Caco-2 (cell line): ENCODE data around the gene LRRC7. TPM values are rescaled to one million over a fixed set of nuclear protein-coding genes. Genes with fewer than 3 reads are reported as not detected.

Source experiments
- Bru-seq: library from RNA; stranded (reverse); fragments of 400-500 nt; gene quantifications from one replicate; lab custom pipeline; 2021; lab: Mats Ljungman, UMichigan
- BruChase-seq, 2 experiments: library from RNA; stranded (reverse); fragments of 400-500 nt; gene quantifications; one replicate each; lab custom pipeline; 2021; lab: Mats Ljungman, UMichigan
- BruUV-seq: library from RNA; stranded (reverse); fragments of 400-500 nt; replicated peaks from 2 replicates; lab custom pipeline; 2021; lab: Mats Ljungman, UMichigan
- CTCF ChIA-PET: fragments of 300-600 bp; sonication (Branson Sonifier 250); formaldehyde crosslinking; loops from one replicate; lab custom pipeline; 2022; ENCODE audit warnings: antibody characterized with exemption; lab: Charles Lee
- POLR2A ChIA-PET: fragments of 300-600 bp; sonication (Branson Sonifier 250); formaldehyde crosslinking; loops from one replicate; lab custom pipeline; 2022; ENCODE audit warnings: antibody characterized with exemption; lab: Charles Lee
- DNase-seq, 2 experiments: peaks; one replicate each; pipeline versions ENCODE4 v3.0.0 to v3.0.0-alpha.2; 2020 to 2022
- H3K27me3 ChIP-seq: replicated peaks from 2 replicates; pipeline ENCODE4 v1.6.0; 2011; ENCODE audit warnings: low read length; ENCODE audit not compliant: control insufficient read depth, insufficient read depth
- H3K36me3 ChIP-seq: 2 replicates; pipeline ENCODE4 v1.5.1; 2011; ENCODE audit warnings: low read length; ENCODE audit not compliant: control insufficient read depth, insufficient read depth
- H3K4me1 ChIP-seq: fragments of 250-450 bp; sonication (Bioruptor Pico); 2 replicates; pipeline ENCODE4 v1.5.1; 2020; ENCODE audit warnings: mild to moderate bottlenecking
- H3K4me3 ChIP-seq: 2 replicates; pipeline ENCODE4 v1.5.1; 2011; ENCODE audit warnings: low read depth, mild to moderate bottlenecking, control low read depth, low read length
- H3K9me3 ChIP-seq: fragments of 250-450 bp; sonication (Bioruptor Pico); 2 replicates; pipeline ENCODE4 v1.5.1; 2020; ENCODE audit warnings: mild to moderate bottlenecking, moderate library complexity
- H3K27ac Mint-ChIP-seq: one replicate; pipeline ENCODE4 v1.8.0; 2022; ENCODE audit warnings: mixed read lengths; ENCODE audit not compliant: unreplicated experiment
- H3K27me3 Mint-ChIP-seq: one replicate; pipeline ENCODE4 v1.8.0; 2022; ENCODE audit warnings: mixed read lengths; ENCODE audit not compliant: insufficient read depth, unreplicated experiment
- H3K36me3 Mint-ChIP-seq: one replicate; pipeline ENCODE4 v1.8.0; 2022; ENCODE audit warnings: mild to moderate bottlenecking, mixed read lengths; ENCODE audit not compliant: insufficient read depth, unreplicated experiment
- H3K4me1 Mint-ChIP-seq: one replicate; pipeline ENCODE4 v1.8.0; 2022; ENCODE audit warnings: low read depth, mixed read lengths; ENCODE audit not compliant: unreplicated experiment
- H3K4me3 Mint-ChIP-seq: one replicate; pipeline ENCODE4 v1.8.0; 2022; ENCODE audit warnings: mild to moderate bottlenecking, moderate library complexity, mixed read lengths; ENCODE audit not compliant: unreplicated experiment
- H3K9me3 Mint-ChIP-seq: one replicate; pipeline ENCODE4 v1.8.0; 2022; ENCODE audit warnings: mixed read lengths; ENCODE audit not compliant: unreplicated experiment
- CTCF ChIP-seq, 2 experiments: fragments of 200-600 bp in 1 of 2; IDR thresholded peaks; 1 replicate in 1 of 2; 2 replicates in 1 of 2; pipeline versions ENCODE4 v1.5.1 to v1.8.0; 2011 to 2022; ENCODE audit warnings: antibody characterized with exemption in 1 of 2, control low read depth in 1 of 2, inconsistent platforms in 1 of 2, low read depth in 1 of 2, low read length in 1 of 2, mild to moderate bottlenecking in 1 of 2, moderate library complexity in 1 of 2; ENCODE audit not compliant: insufficient read depth in 1 of 2, severe bottlenecking in 1 of 2, unreplicated experiment in 1 of 2
- intact Hi-C: fragments of 100-400 bp; cut with micrococcal nuclease; formaldehyde crosslinking; loops from one replicate; pipeline ENCODE4 v1.10.0; 2022; ENCODE audit not compliant: unreplicated experiment
- long read RNA-seq: library from polyadenylated mRNA; stranded (forward); transcript quantifications from one replicate; pipeline ENCODE4 v2.0.0, GENCODE V29; 2022
- total RNA-seq: library from RNA; stranded (reverse); gene quantifications from 2 replicates; pipeline ENCODE4 v1.2.3, GENCODE V29; 2022

Gene LRRC7
- total RNA-seq (8.5 and 10.6 TPM in 2 replicates), Bru-seq, nascent RNA (percentile 64 among the genes with signal in this experiment), BruChase-seq, experiment 1, labeled RNA remaining after a 2-hour chase (percentile 57 among the genes with signal in this experiment), BruChase-seq, experiment 2, labeled RNA remaining after a 6-hour chase (percentile 49 among the genes with signal in this experiment)
- long read RNA-seq, partial matches to known transcripts = 2 of 31 reads
- long read RNA-seq, other reads (novel, unspliced or antisense) = 24 of 31 reads

- H3K4me3 ChIP-seq = peak within 1 kb of the TSS; percentile 48
- ChIA-PET CTCF (no interaction called here), POLR2A (no interaction called here)
- TF ChIP-seq CTCF (IDR thresholded peaks at IDR 0.05; ENCODE audit: insufficient read depth in 1 of 2, low read depth in 1 of 2, low read length in 1 of 2, severe bottlenecking in 1 of 2, unreplicated experiment in 1 of 2) = no peak
- intact Hi-C loops = loop anchor here (5.0 kb wide), 2 partner anchors 71 to 141 kb away; no protein-coding TSS in a partner anchor
- peaks cover 7% of the 10 kb centered on the region for H3K36me3 Mint-ChIP-seq
- no peaks in the 10 kb centered on the region for H3K27me3 ChIP-seq
- no TSS peak for BruUV-seq
- peak within 1 kb of the TSS; percentile 97 for H3K4me3 Mint-ChIP-seq
- H3K9me3 ChIP-seq = no peaks in the 10 kb centered on the region
- H3K36me3 ChIP-seq = no peaks in the 10 kb centered on the region
- H3K4me1 Mint-ChIP-seq = no peaks in the 10 kb centered on the region
- no peaks in the 10 kb centered on the region for H3K27me3 Mint-ChIP-seq
- H3K27ac Mint-ChIP-seq = peak within 1 kb of the TSS; percentile 89
- peak; percentile 32 to 42 for DNase-seq
- H3K9me3 Mint-ChIP-seq = no peaks in the 10 kb centered on the region
- 0 out of 2 replicates have a peak, but pooled peaks cover 3% of the 10 kb centered on the region for H3K4me1 ChIP-seq
Observed at GRCh38 chr1:69567652-69568420, at the start of gene LRRC7. LRRC7 (plus strand) TSS chr1:69567922; CDS start chr1:69568640, 718 bp downstream.

- CTCF ChIA-PET = no interaction called here
- Mint-ChIP-seq H3K4me3 (no peak overlapping the region), H3K27me3 (no peaks in the 10 kb centered on the region), H3K36me3 (no peaks in the 10 kb centered on the region), H3K4me1 (no peaks in the 10 kb centered on the region), H3K9me3 (no peaks in the 10 kb centered on the region), H3K27ac (no peak overlapping the region)
- POLR2A ChIA-PET = no interaction called here
- BruUV-seq = no TSS peak
- Histone ChIP-seq H3K36me3 (no peaks in the 10 kb centered on the region), H3K9me3 (no peaks in the 10 kb centered on the region), H3K27me3 (no peaks in the 10 kb centered on the region), H3K4me3 (no peak overlapping the region), H3K4me1 (no peaks in the 10 kb centered on the region)
- no peak for TF ChIP-seq CTCF (IDR thresholded peaks at IDR 0.05; ENCODE audit: insufficient read depth in 1 of 2, low read depth in 1 of 2, low read length in 1 of 2, severe bottlenecking in 1 of 2, unreplicated experiment in 1 of 2)
- intact Hi-C loops = no loop called here
- DNase-seq = no peak
Observed at GRCh38 chr1:69519006-69519405, 48.7 kb upstream of the LRRC7 start.

- no peak overlapping the region for H3K4me3 ChIP-seq
- TF ChIP-seq CTCF (IDR thresholded peaks at IDR 0.05; ENCODE audit: insufficient read depth in 1 of 2, low read depth in 1 of 2, low read length in 1 of 2, severe bottlenecking in 1 of 2, unreplicated experiment in 1 of 2) = no peak
- no peaks in the 10 kb centered on the region for H3K36me3 ChIP-seq
- DNase-seq = no peak
- no peaks in the 10 kb centered on the region for H3K9me3 ChIP-seq
- no TSS peak for BruUV-seq
- H3K4me3 Mint-ChIP-seq = no peak overlapping the region
- H3K27me3 ChIP-seq = no peaks in the 10 kb centered on the region
- H3K27ac Mint-ChIP-seq = no peak overlapping the region
- H3K36me3 Mint-ChIP-seq = no peaks in the 10 kb centered on the region
- H3K4me1 ChIP-seq = no peaks in the 10 kb centered on the region
- intact Hi-C loops = no loop called here
- no peaks in the 10 kb centered on the region for H3K27me3 Mint-ChIP-seq
- CTCF ChIA-PET = no interaction called here
- no peaks in the 10 kb centered on the region for H3K4me1 Mint-ChIP-seq
- no peaks in the 10 kb centered on the region for H3K9me3 Mint-ChIP-seq
- POLR2A ChIA-PET = no interaction called here
Observed at GRCh38 chr1:69520326-69520725, 47.4 kb upstream of the LRRC7 start.
